ACHN (cell line): ENCODE results near the gene INVS.
"Not testable (repeated sequence)": the region's sequence is repeated elsewhere in the genome, so short reads cannot be mapped to it uniquely, and the experiment has no call there.

ENCODE experiments used
- DNase-seq: peaks from one replicate; pipeline ENCODE4 v3.0.0-alpha.2; 2015
- in situ Hi-C: cut with HindIII; loops from 2 replicates; pipeline ENCODE4 v1.10.0; 2017; ENCODE audit warnings: low sequenced_read_pairs, low pct_ligation_motif_present, low pct_unique_long_range_greater_than_20kb

INVS gene

DNA sequence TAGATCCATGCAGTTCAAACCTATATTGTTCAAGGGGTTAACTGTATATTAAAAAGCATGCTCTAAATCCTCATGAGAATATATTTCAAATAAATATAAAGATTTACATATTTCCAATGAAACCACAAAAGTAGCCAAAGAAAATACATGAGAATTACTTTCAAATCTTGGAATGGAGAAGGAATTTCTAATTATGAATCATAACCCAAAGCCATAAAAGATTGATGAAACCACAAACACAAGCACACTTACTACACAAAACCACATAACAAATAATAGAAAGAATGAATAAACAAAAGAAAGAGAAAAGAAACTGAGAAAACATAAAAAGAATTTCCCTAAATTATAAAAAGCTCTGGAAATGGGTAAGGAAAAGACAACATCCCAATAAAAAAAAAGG lies 16.3 kb upstream of the INVS start:
- in situ Hi-C loops: no loop called here
- no peak for DNase-seq

DNA sequence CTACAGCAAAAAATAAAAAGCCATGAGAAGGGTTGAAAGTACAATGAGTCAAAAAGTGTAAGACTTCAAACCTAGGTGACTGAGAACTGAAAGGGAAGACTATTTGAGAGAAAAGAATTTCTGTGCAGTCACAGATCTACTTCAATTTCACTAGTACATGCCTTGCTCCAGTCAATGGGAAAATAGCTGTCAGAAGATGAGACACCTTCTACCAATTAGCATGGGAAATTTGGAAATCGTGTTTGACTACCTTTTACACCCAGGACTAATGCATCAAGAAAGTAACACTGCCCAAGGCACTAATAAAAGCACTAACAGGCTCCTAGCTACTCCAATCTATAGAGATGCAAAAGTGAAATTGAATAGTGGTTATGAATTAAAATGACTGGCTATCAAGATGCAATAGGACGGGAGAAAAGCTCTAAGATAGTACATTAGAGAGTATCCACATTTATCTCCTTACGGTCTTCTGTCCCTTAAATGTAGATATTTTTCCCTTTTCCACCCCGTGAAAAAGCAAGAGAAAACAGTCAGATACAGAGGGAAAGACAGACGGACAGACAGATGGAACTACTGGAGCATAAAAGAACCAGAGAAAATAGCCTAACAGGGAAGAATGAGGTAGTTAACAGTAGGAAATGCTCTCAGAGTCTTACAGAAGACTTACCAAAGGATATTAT lies 15.5 kb upstream of the INVS start:
- in situ Hi-C loops: no loop called here

DNA sequence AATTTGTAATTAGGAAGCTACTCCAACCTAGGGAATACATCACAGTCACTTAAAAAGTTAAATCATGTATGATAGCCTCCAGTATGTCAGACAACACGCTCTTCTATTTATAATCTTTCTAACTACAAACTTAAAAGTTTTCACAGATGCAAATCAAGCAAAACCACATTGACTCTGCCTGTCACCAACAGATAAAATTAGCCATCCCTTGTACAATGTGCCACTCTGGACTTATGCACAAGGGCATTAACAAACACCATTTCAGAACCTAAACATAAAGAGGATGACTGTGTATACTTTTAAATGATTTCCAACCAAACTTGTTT lies 15.0 kb upstream of the INVS start:
- no peak for DNase-seq
- in situ Hi-C loops: no loop called here

More for the DNA sequence above, 15.5 kb upstream of the INVS start:
- no peak for DNase-seq

- DNase-seq: no peak
- in situ Hi-C loops: no loop called here
Measured at GRCh38 chr9:100084734-100085133, 14.3 kb upstream of the INVS start.

DNA sequence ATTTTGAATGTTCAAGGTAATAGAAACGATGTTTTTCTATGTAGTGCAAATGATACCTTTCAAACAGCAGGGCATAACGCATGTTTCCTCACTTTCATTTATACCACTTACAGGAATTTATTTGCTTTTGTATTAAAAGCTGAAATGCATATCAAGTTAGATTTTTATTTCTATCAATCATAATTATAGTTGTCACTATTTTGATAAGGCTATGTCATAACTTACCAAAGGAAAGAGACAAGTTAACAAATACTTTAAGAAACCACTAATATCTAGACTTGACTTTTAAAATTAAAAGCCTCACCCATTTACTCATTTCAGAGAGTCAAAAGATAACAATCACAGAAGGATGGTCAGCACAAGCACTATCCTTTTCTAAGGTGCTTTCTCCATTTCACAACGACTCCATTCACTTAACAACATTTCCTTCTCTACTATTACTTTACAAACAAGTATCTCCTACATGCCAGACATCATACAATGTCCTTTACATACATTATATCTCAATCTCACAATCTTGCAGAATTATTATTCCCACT lies 12.9 kb upstream of the INVS start:
- in situ Hi-C loops: no loop called here
- no peak for DNase-seq

GRCh38 chr9:100087218-100087617 lies 11.8 kb upstream of the INVS start:
- in situ Hi-C loops: no loop called here
- no peak for DNase-seq

DNA sequence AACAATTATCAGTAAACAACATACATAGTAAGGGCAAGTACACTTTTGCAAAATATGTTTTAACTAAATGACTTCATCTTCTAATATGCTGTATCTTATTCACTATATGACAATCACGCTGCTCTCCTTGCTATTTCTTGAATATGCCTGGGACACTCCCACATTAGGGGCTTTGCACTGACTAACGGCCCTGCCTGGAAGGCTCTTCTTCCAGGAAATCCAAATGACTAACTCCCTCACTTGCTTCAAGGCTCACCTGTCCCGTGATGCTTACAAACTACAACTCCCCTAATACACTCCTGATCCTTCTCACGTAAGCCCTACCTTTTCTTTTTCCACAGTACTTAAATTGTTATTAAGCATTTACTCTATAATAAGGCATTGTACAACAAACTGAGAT lies 10.8 kb upstream of the INVS start:
- in situ Hi-C loops: no loop called here
- DNase-seq: peak; percentile 21

DNA sequence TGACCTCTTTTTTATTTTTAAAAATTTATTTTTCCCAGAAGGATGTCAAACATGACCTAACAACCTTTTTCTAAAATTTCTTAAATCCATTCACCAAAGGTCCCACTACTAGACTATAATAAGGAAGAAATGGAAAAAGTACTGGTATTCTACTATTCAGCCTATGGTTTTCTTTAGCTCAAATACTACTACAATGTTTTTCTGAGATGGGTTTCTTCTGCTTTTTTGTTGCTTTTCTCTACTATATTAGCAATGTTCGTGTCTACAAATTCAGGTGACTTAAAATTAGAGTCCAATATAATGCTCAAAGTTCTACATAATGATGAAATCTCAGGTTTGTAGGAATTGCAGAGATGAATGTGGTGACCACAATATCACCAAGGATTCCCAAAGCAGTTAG lies 8.2 kb upstream of the INVS start:
- in situ Hi-C loops: no loop called here
- DNase-seq: no peak

GRCh38 chr9:100091650-100092049 lies 7.4 kb upstream of the INVS start:
- no peak for DNase-seq
- in situ Hi-C loops: no loop called here

- in situ Hi-C loops: no loop called here
- no peak for DNase-seq
Measured at GRCh38 chr9:100092066-100092465, 7.0 kb upstream of the INVS start.

GRCh38 chr9:100094411-100094810 lies 4.6 kb upstream of the INVS start:
- in situ Hi-C loops, DNase-seq: not testable (repeated sequence)

DNA sequence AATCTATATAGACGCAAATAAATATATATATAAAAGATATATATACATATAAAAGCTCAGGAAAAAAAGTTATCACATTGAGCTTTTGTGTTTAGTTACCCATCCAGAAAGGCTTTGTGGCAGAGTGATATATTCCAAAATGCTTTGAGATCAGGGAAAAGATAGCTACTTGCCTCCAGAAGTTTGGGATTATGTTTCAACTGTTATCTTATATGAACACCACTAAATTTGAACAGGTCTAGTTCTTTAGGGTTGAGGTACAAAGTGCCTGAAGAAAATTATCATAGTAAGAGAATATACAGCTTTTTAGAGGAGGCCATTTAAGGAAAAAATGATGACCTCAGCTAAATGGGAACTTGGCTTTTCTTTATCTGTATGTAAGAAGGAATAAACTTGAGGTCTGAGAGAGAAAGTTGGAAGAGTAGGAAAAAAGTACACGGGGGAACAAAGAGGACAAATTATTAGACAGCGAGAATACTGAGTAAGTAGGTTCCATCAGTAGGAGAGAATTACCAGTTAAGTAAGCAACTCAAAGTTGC lies 2.6 kb upstream of the INVS start:
- no peak for DNase-seq
- in situ Hi-C loops: no loop called here

DNA sequence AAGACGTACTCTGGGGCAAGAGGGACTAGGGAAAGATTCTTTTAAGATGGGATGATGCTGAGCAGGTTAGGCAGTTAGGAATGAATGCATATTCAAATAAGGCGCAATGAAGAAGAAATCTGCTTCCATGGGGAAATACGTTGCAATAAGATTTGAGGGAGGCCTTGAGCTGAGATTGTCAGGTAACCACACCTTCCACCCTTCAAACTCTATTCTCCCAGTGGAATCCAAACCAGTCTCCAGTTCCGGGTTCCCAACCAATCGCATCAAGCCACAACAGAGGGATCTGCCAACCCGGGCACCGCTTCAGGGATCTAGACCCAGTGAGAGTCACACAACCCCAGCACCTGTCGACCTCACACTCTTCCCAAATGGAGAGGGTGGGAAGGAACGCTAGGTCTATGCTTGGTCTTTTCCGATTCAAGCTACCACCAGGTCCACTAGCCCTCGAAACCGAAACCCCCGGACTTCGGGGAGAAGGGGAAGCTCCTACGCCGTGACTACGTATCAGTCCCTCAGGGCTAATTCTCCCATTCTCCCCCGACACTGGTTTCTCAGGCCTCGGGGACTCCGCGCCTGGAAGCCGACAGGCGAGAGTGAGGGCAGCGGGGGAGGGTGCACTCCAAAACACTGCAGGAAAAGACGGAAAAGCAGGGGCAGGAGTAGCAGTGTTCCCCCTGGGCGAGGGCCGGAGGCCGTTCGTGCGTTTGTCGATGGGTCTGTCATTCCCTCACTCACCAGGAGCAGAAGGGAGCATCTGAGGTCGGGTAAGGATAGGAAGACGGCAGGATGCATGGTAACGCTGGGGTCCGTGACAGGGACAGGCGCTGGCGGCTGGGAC lies 777 bp upstream of the INVS start:
- in situ Hi-C loops: no loop called here
- DNase-seq: peak; percentile 74

- DNase-seq: peak; percentile 49
- in situ Hi-C loops: no loop called here
Measured at GRCh38 chr9:100099722-100100042, 639 bp downstream of the INVS start.

- DNase-seq: no peak
- in situ Hi-C loops: no loop called here
Measured at GRCh38 chr9:100100146-100100667, 1.2 kb downstream of the INVS start.

DNA sequence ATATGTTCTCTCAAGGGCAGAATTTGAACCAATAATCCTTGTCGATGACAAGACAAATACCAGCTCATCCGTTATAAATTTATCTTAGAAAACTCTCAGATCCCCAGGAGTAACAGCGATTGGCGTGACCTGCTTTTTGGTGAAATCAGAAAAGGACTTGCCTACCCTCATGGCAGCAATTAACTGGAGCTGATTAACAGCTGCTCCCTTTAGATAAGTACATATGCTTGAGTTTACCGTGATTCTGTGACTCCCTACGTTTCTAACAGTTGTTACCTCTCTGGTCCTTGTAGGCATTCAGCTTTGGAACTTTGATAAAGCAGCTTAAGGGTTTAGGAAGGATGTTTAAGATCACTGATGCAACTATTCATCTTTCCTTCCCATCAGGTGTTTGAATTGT lies 2.6 kb downstream of the INVS start:
- DNase-seq: no peak

GRCh38 chr9:100104314-100104713 lies 5.3 kb downstream of the INVS start:
- DNase-seq: peak; percentile 76
- in situ Hi-C loops: no loop called here

More for the DNA sequence above, 2.6 kb downstream of the INVS start:
- in situ Hi-C loops: no loop called here

- no peak for DNase-seq
- in situ Hi-C loops: no loop called here
Measured at GRCh38 chr9:100105861-100106260, 6.8 kb downstream of the INVS start.

- in situ Hi-C loops: no loop called here
- DNase-seq: no peak
Measured at GRCh38 chr9:100106616-100107015, 7.6 kb downstream of the INVS start.

GRCh38 chr9:100108559-100108958 lies 9.5 kb downstream of the INVS start:
- DNase-seq: peak; percentile 23
- in situ Hi-C loops: no loop called here
